KMS-11 (cell line): Measurements from ENCODE around the gene CERCAM.

ENCODE experiments used
- H2AFZ ChIP-seq: fragments of 200-600 bp; sonication (generic); 2 replicates; pipeline ENCODE4 v1.6.1; 2016; ENCODE audit warnings: antibody characterized with exemption, mixed run types, low read depth
- H3K27ac ChIP-seq: fragments of 200-600 bp; sonication (generic); 2 replicates; pipeline ENCODE4 v1.6.1; 2016; ENCODE audit warnings: mild to moderate bottlenecking, mixed run types
- H3K27me3 ChIP-seq: fragments of 200-600 bp; sonication (generic); 2 replicates; pipeline ENCODE4 v1.6.1; 2017; ENCODE audit warnings: mild to moderate bottlenecking, low read depth, mixed run types, moderate library complexity; ENCODE audit not compliant: insufficient read depth
- H3K36me3 ChIP-seq: fragments of 200-600 bp; sonication (generic); 2 replicates; pipeline ENCODE4 v1.6.1; 2017; ENCODE audit warnings: mild to moderate bottlenecking, mixed run types; ENCODE audit not compliant: insufficient read depth
- H3K4me1 ChIP-seq: fragments of 200-600 bp; sonication (generic); 2 replicates; pipeline ENCODE4 v1.6.1; 2016; ENCODE audit warnings: mild to moderate bottlenecking, low read depth, mixed run types; ENCODE audit not compliant: poor library complexity, severe bottlenecking
- H3K4me2 ChIP-seq: fragments of 200-600 bp; sonication (generic); 2 replicates; pipeline ENCODE4 v1.7.0; 2016; ENCODE audit warnings: mild to moderate bottlenecking, mixed run types
- H3K4me3 ChIP-seq: fragments of 200-600 bp; sonication (generic); IDR thresholded peaks from 2 replicates; pipeline ENCODE4 v1.6.1; 2017; ENCODE audit warnings: low read depth, low read length, mixed read lengths; ENCODE audit not compliant: insufficient read depth
- H3K79me2 ChIP-seq: fragments of 200-600 bp; sonication (generic); 2 replicates; pipeline ENCODE4 v1.6.1; 2016; ENCODE audit warnings: low read depth, mixed run types; ENCODE audit not compliant: insufficient read depth
- H3K9ac ChIP-seq: fragments of 200-600 bp; sonication (generic); 2 replicates; pipeline ENCODE4 v1.6.1; 2016; ENCODE audit warnings: mild to moderate bottlenecking, mixed run types
- H4K20me1 ChIP-seq: fragments of 200-600 bp; sonication (generic); 2 replicates; pipeline ENCODE4 v1.6.1; 2016; ENCODE audit warnings: mild to moderate bottlenecking, mixed run types; ENCODE audit not compliant: insufficient read depth
- CTCF ChIP-seq: fragments of 200-600 bp; sonication (generic); conservative IDR thresholded peaks from 2 replicates; pipeline ENCODE4 v1.6.1; 2017; ENCODE audit warnings: low read depth, mild to moderate bottlenecking, antibody characterized with exemption, low read length, moderate library complexity, mixed read lengths

CERCAM gene

GRCh38 chr9:128405077-128405779, 15.4 kb upstream of the CERCAM start:
- no peak for TF ChIP-seq CTCF
- no peak overlapping the region for H3K9ac ChIP-seq
- no peaks in the 10 kb centered on the region for H4K20me1 ChIP-seq
- no peaks in the 10 kb centered on the region for H3K4me1 ChIP-seq
- no peak overlapping the region for H2AFZ ChIP-seq
- H3K27me3 ChIP-seq = peaks cover 6% of the 10 kb centered on the region; the same call in 1 of the 2 replicates
- H3K27ac ChIP-seq = no peak overlapping the region
- H3K36me3 ChIP-seq = no peaks in the 10 kb centered on the region
- no peak overlapping the region for H3K4me2 ChIP-seq
- H3K4me3 ChIP-seq = no peak overlapping the region
- no peaks in the 10 kb centered on the region for H3K79me2 ChIP-seq

DNA sequence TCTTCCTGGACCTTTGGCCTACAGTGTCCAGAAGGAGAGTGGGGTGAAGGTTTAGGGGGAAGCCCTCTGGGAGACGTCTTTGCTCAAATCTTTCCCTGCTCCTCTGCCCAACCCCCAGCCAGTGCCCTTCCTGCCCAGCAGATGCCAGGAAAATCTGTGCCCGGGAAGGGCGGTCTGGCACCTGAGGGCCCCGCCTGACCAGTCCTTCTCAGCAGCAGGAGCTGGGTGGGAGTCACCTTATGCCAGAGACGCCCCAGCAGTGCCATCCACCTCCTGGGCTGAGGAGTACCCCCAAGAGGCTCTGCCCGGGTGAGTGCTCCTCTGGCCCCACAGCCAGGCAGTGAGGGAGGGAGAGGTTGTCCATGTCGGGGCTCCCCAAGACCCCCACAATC, 14.9 kb upstream of the CERCAM start:
- Histone ChIP-seq H3K9ac (no peak overlapping the region), H2AFZ (no peak overlapping the region), H3K79me2 (no peaks in the 10 kb centered on the region), H3K27me3 (peaks cover 8% of the 10 kb centered on the region; the same call in 1 of the 2 replicates), H3K4me1 (no peaks in the 10 kb centered on the region), H3K36me3 (no peaks in the 10 kb centered on the region), H3K4me2 (no peak overlapping the region), H3K27ac (no peak overlapping the region), H3K4me3 (no peak overlapping the region), H4K20me1 (no peaks in the 10 kb centered on the region)
- TF ChIP-seq CTCF = no peak

DNA sequence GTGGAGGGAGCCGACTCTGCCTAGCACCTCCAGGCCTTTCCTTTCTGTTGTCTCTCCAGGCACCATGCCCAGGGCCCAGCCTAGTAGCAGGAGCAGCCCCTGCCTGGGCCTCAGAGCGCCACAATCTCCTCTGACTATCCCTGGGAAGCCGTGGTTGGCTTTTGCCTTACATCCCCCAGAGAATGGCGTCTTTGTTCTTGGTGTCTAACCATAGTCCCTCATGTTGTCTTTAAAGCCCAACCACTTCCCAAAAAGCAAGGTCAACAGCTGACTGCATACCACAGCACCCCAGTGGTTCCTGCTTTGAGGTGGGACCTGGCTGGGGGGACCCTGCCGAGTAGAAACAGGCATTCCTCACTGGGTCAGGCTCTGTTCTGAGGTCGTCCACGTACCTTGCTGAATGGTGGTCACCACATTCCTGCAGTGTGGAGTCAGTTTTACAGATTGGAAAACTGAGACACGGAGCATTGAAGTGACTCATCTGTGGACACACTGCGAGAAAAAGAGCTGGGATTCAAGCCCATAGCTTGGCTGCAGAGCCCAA, 13.7 kb upstream of the CERCAM start:
- peaks cover 8% of the 10 kb centered on the region; the same call in 1 of the 2 replicates for H3K27me3 ChIP-seq
- no peak for TF ChIP-seq CTCF
- no peaks in the 10 kb centered on the region for H3K4me1 ChIP-seq
- H3K27ac ChIP-seq = no peak overlapping the region
- no peaks in the 10 kb centered on the region for H3K36me3 ChIP-seq
- no peak overlapping the region for H2AFZ ChIP-seq
- no peak overlapping the region for H3K4me2 ChIP-seq
- H3K79me2 ChIP-seq = no peaks in the 10 kb centered on the region
- H3K9ac ChIP-seq = no peak overlapping the region
- H3K4me3 ChIP-seq = no peak overlapping the region
- no peaks in the 10 kb centered on the region for H4K20me1 ChIP-seq

DNA sequence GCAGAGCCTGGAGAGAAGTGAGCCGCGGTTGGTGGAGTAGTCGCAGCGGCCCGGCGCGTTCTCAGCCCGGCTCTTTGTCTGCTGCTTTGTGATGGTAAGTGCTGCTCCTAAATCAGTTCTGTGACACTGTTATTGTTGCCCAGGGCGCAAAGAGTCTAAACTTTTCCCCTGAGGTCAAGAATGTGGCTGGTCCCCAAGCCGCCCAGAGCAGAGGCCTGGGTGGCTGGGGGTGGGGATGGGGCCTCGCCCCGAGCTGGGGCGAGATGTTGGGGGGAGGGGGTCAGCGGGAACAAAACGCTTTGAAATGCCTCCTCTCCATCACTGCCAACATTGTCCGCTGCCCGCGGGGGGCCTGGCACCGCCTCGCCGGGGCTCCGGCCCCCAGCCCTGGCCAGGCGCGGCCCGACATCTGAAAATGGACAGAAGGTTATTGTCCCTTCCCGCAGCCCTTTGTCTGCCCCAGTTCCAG, 11.7 kb upstream of the CERCAM start:
- no peak overlapping the region for H3K4me2 ChIP-seq

More for the DNA sequence above, 11.7 kb upstream of the CERCAM start:
- Histone ChIP-seq H3K4me3 (no peak overlapping the region), H3K9ac (no peak overlapping the region), H3K27me3 (peaks cover 10% of the 10 kb centered on the region; the same call in 1 of the 2 replicates), H3K4me1 (peaks cover 6% of the 10 kb centered on the region), H2AFZ (no peak overlapping the region), H3K79me2 (no peaks in the 10 kb centered on the region), H3K27ac (no peak overlapping the region), H3K36me3 (no peaks in the 10 kb centered on the region), H4K20me1 (no peaks in the 10 kb centered on the region)
- no peak for TF ChIP-seq CTCF
